Activated T-helper 17 cell treated with anti-CD3 and anti-CD28 coated beads, Interleukin-2, amount 50 U/mL, for 72 hours (primary cell): ENCODE data around the gene LCTL. TPM values are rescaled to one million over a fixed set of nuclear protein-coding genes. Genes with fewer than 3 reads are reported as not detected.

Experiments used
- ATAC-seq: fragments of 150-1000 bp; cut with Tn5 transposase; replicated peaks from 2 replicates; pipeline ENCODE4 v1.10.0; 2021; ENCODE audit warnings: mild to moderate bottlenecking, moderate library complexity
- H3K27ac Mint-ChIP-seq: one replicate; pipeline ENCODE4 v1.8.0; 2022; ENCODE audit warnings: mixed read lengths
- H3K27me3 Mint-ChIP-seq: one replicate; pipeline ENCODE4 v1.8.0; 2022; ENCODE audit warnings: mixed read lengths
- H3K36me3 Mint-ChIP-seq: one replicate; pipeline ENCODE4 v1.8.0; 2022; ENCODE audit warnings: low read depth, mild to moderate bottlenecking, mixed read lengths
- H3K4me1 Mint-ChIP-seq: one replicate; pipeline ENCODE4 v1.8.0; 2022; ENCODE audit warnings: mixed read lengths
- H3K4me3 Mint-ChIP-seq: one replicate; pipeline ENCODE4 v1.8.0; 2022; ENCODE audit warnings: mild to moderate bottlenecking, mixed read lengths
- H3K9me3 Mint-ChIP-seq: one replicate; pipeline ENCODE4 v1.8.0; 2022; ENCODE audit warnings: mixed read lengths
- total RNA-seq, 2 donors: library from RNA; stranded (reverse); gene quantifications; one replicate each; pipeline ENCODE4 v1.2.3, GENCODE V29; 2022

LCTL gene, protein sequence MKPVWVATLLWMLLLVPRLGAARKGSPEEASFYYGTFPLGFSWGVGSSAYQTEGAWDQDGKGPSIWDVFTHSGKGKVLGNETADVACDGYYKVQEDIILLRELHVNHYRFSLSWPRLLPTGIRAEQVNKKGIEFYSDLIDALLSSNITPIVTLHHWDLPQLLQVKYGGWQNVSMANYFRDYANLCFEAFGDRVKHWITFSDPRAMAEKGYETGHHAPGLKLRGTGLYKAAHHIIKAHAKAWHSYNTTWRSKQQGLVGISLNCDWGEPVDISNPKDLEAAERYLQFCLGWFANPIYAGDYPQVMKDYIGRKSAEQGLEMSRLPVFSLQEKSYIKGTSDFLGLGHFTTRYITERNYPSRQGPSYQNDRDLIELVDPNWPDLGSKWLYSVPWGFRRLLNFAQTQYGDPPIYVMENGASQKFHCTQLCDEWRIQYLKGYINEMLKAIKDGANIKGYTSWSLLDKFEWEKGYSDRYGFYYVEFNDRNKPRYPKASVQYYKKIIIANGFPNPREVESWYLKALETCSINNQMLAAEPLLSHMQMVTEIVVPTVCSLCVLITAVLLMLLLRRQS
- not detected for total RNA-seq

- no peaks in the 10 kb centered on the region for H3K9me3 Mint-ChIP-seq
- no peak within 1 kb of the TSS for H3K4me3 Mint-ChIP-seq
- no peak for ATAC-seq
- H3K27me3 Mint-ChIP-seq, result no peaks in the 10 kb centered on the region
- H3K4me1 Mint-ChIP-seq, result no peaks in the 10 kb centered on the region
- peak within 1 kb of the TSS; percentile 78 for H3K27ac Mint-ChIP-seq
- no peaks in the 10 kb centered on the region for H3K36me3 Mint-ChIP-seq
Measured at GRCh38 chr15:66565741-66566144, at the start of gene LCTL. TSS of gene LCTL (minus strand) at chr15:66565998. CDS start at chr15:66565365, 633 bp downstream.

GRCh38 chr15:66614951-66615760 is 49.4 kb upstream of the LCTL start:
- Mint-ChIP-seq H3K4me3 (no peak overlapping the region), H3K4me1 (no peaks in the 10 kb centered on the region), H3K27ac (no peak overlapping the region)

GRCh38 chr15:66614456-66614855 is 48.7 kb upstream of the LCTL start:
- no peak overlapping the region for H3K4me3 Mint-ChIP-seq
- no peaks in the 10 kb centered on the region for H3K27me3 Mint-ChIP-seq
- H3K36me3 Mint-ChIP-seq, result no peaks in the 10 kb centered on the region
- no peaks in the 10 kb centered on the region for H3K4me1 Mint-ChIP-seq
- H3K27ac Mint-ChIP-seq, result no peak overlapping the region
- ATAC-seq, result no peak
- H3K9me3 Mint-ChIP-seq, result no peaks in the 10 kb centered on the region

More at GRCh38 chr15:66614951-66615760, 49.4 kb upstream of the LCTL start:
- ATAC-seq, result no peak
- Mint-ChIP-seq H3K9me3 (no peaks in the 10 kb centered on the region), H3K27me3 (no peaks in the 10 kb centered on the region), H3K36me3 (no peaks in the 10 kb centered on the region)

GRCh38 chr15:66613743-66614142 is 47.9 kb upstream of the LCTL start:
- H3K36me3 Mint-ChIP-seq, result no peaks in the 10 kb centered on the region
- H3K27me3 Mint-ChIP-seq, result no peaks in the 10 kb centered on the region
- no peaks in the 10 kb centered on the region for H3K4me1 Mint-ChIP-seq
- H3K9me3 Mint-ChIP-seq, result no peaks in the 10 kb centered on the region
- H3K4me3 Mint-ChIP-seq, result no peak overlapping the region
- ATAC-seq, result no peak
- no peak overlapping the region for H3K27ac Mint-ChIP-seq

- H3K27ac Mint-ChIP-seq, result no peak overlapping the region
- no peaks in the 10 kb centered on the region for H3K36me3 Mint-ChIP-seq
- H3K27me3 Mint-ChIP-seq, result no peaks in the 10 kb centered on the region
- no peak overlapping the region for H3K4me3 Mint-ChIP-seq
- no peak for ATAC-seq
- H3K4me1 Mint-ChIP-seq, result no peaks in the 10 kb centered on the region
- no peaks in the 10 kb centered on the region for H3K9me3 Mint-ChIP-seq
Measured at GRCh38 chr15:66611257-66612053, 45.7 kb upstream of the LCTL start.

- ATAC-seq, result no peak
- Mint-ChIP-seq H3K4me3 (no peak overlapping the region), H3K27me3 (no peaks in the 10 kb centered on the region), H3K9me3 (no peaks in the 10 kb centered on the region), H3K36me3 (no peaks in the 10 kb centered on the region), H3K27ac (no peak overlapping the region), H3K4me1 (no peaks in the 10 kb centered on the region)
Measured at GRCh38 chr15:66609876-66610275, 44.1 kb upstream of the LCTL start.

GRCh38 chr15:66608881-66609280 is 43.1 kb upstream of the LCTL start:
- H3K4me1 Mint-ChIP-seq, result no peaks in the 10 kb centered on the region
- H3K36me3 Mint-ChIP-seq, result no peaks in the 10 kb centered on the region
- no peaks in the 10 kb centered on the region for H3K9me3 Mint-ChIP-seq
- no peaks in the 10 kb centered on the region for H3K27me3 Mint-ChIP-seq
- H3K27ac Mint-ChIP-seq, result no peak overlapping the region
- no peak for ATAC-seq
- H3K4me3 Mint-ChIP-seq, result no peak overlapping the region

DNA sequence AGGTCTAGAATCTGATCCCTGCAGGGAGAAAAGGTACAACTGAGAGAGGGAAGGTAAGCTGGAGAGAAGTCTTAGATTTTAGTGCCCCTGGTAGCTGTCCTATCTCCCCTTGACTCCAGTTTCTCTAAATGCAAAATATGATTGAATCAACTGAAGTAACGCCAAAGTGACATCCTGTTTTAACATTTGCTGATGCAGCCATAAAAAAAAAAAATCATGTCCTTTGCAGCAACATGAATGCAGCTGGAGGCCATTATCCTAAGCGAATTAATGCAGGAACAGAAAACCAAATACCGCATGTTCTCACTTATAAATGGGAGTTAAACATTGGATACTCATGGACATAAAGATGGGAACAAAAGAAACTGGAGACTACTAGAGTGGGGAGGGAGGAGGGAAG is 42.4 kb upstream of the LCTL start:
- no peaks in the 10 kb centered on the region for H3K36me3 Mint-ChIP-seq
- no peak for ATAC-seq
- H3K4me3 Mint-ChIP-seq, result no peak overlapping the region

GRCh38 chr15:66603301-66604179 is 37.7 kb upstream of the LCTL start:
- H3K4me1 Mint-ChIP-seq, result peaks cover under 1% of the 10 kb centered on the region
- no peak overlapping the region for H3K27ac Mint-ChIP-seq
- H3K36me3 Mint-ChIP-seq, result no peaks in the 10 kb centered on the region
- H3K27me3 Mint-ChIP-seq, result peaks cover 6% of the 10 kb centered on the region
- peak; percentile 58 for ATAC-seq
- no peak overlapping the region for H3K4me3 Mint-ChIP-seq
- H3K9me3 Mint-ChIP-seq, result no peaks in the 10 kb centered on the region

More for the DNA sequence above, 42.4 kb upstream of the LCTL start:
- no peak overlapping the region for H3K27ac Mint-ChIP-seq
- H3K4me1 Mint-ChIP-seq, result no peaks in the 10 kb centered on the region
- no peaks in the 10 kb centered on the region for H3K27me3 Mint-ChIP-seq
- no peaks in the 10 kb centered on the region for H3K9me3 Mint-ChIP-seq

DNA sequence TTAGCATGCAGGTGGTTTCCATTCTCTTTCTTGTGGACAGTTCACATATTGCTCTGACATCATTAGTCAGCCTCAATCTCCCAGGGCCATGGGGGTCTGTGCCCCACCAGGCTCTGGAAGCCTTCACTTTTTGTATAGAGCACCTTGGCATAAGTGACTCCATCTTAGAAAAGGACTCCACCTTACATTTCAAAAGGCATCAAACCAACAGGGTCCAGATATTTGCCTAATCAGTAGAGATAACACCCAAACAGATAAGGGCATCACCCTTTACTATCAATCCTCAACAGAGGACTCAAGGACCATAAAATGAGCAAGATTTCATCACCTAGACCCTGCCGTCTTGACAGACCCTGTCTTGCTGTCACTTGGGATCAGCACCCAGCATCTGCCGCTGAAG is 35.7 kb upstream of the LCTL start:
- peaks cover 6% of the 10 kb centered on the region for H3K4me1 Mint-ChIP-seq
- H3K4me3 Mint-ChIP-seq, result no peak overlapping the region
- peaks cover 9% of the 10 kb centered on the region for H3K27me3 Mint-ChIP-seq
- no peaks in the 10 kb centered on the region for H3K9me3 Mint-ChIP-seq
- H3K36me3 Mint-ChIP-seq, result no peaks in the 10 kb centered on the region
- H3K27ac Mint-ChIP-seq, result no peak overlapping the region
- ATAC-seq, result no peak

GRCh38 chr15:66600240-66600627 is 34.4 kb upstream of the LCTL start:
- H3K27ac Mint-ChIP-seq, result no peak overlapping the region
- no peaks in the 10 kb centered on the region for H3K9me3 Mint-ChIP-seq
- peaks cover 9% of the 10 kb centered on the region for H3K27me3 Mint-ChIP-seq
- no peaks in the 10 kb centered on the region for H3K36me3 Mint-ChIP-seq
- ATAC-seq, result no peak
- no peak overlapping the region for H3K4me3 Mint-ChIP-seq
- peaks cover 6% of the 10 kb centered on the region for H3K4me1 Mint-ChIP-seq

DNA sequence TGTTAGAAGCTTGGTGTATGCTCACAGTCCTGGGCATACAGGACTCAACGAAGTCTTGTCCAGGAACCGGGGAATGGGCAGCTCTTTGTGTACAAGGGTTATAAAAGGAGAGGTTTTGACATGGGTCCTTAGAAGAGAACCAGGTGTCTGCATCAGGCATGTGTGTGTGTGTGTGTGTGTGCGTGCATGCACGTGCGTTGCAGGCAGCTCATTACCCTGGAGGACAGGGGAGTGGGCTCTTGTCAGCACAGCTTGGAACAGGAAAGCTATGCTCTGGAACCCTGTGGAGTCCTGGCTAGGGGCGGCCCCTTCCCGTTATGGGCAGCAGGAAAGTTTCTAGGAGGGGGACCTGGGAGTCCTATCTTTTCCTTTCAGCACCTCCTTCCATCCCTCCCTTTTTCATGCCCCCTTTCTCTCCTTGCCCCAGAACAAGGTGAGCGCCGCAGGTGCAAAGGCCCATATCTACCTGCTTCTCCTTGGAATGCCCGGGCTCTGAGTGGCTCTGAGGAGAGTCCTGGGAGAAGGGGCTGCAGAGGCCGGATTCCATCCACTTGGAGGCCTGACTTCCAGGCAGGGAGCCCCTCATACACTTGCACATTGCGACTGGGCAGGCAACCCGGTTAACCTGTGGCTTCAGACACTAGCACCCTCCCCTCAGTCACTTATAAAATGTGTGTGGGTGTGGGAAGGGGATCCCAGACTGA is 33.9 kb upstream of the LCTL start:
- ATAC-seq, result no peak
- H3K27ac Mint-ChIP-seq, result no peak overlapping the region
- no peaks in the 10 kb centered on the region for H3K9me3 Mint-ChIP-seq
- H3K4me1 Mint-ChIP-seq, result peaks cover 6% of the 10 kb centered on the region
- H3K4me3 Mint-ChIP-seq, result no peak overlapping the region
- peaks cover 9% of the 10 kb centered on the region for H3K27me3 Mint-ChIP-seq
- H3K36me3 Mint-ChIP-seq, result no peaks in the 10 kb centered on the region
